Duodenal mucosa (tissue), 2 donors: ENCODE data around the gene FBXL12.
A peak's percentile ranks its signal among the peaks of the same experiment; 100 is the strongest.

Experiments used
- H3K27ac ChIP-seq: one replicate; pipeline ENCODE4 v1.7.0; 2013; ENCODE audit warnings: low read depth, low read length
- H3K27me3 ChIP-seq, 2 donors: one replicate each; pipeline ENCODE4 v1.7.0; 2013; ENCODE audit warnings: low read length in 2 of 2, control low read depth in 1 of 2; ENCODE audit not compliant: insufficient read depth in 2 of 2, control insufficient read depth in 1 of 2
- H3K36me3 ChIP-seq, 2 donors: one replicate each; pipeline ENCODE4 v1.7.0; 2013; ENCODE audit warnings: low read length in 2 of 2, control low read depth in 1 of 2; ENCODE audit not compliant: insufficient read depth in 2 of 2, control insufficient read depth in 1 of 2
- H3K4me1 ChIP-seq, 2 donors: one replicate each; pipeline ENCODE4 v1.7.0; 2013; ENCODE audit warnings: low read length in 2 of 2, control low read depth in 1 of 2; ENCODE audit not compliant: insufficient read depth in 2 of 2, control insufficient read depth in 1 of 2
- H3K4me3 ChIP-seq, 2 donors: one replicate each; pipeline ENCODE4 v1.7.0; 2013; ENCODE audit warnings: low read length in 2 of 2, low read depth in 1 of 2
- H3K9ac ChIP-seq, 2 donors: one replicate each; pipeline ENCODE4 v1.7.0; 2013; ENCODE audit warnings: low read length in 2 of 2, low read depth in 1 of 2
- H3K9me3 ChIP-seq, 2 donors: one replicate each; pipeline ENCODE4 v1.7.0; 2013; ENCODE audit warnings: low read length in 2 of 2, control low read depth in 1 of 2; ENCODE audit not compliant: control insufficient read depth in 1 of 2

The FBXL12 gene, protein sequence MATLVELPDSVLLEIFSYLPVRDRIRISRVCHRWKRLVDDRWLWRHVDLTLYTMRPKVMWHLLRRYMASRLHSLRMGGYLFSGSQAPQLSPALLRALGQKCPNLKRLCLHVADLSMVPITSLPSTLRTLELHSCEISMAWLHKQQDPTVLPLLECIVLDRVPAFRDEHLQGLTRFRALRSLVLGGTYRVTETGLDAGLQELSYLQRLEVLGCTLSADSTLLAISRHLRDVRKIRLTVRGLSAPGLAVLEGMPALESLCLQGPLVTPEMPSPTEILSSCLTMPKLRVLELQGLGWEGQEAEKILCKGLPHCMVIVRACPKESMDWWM

DNA sequence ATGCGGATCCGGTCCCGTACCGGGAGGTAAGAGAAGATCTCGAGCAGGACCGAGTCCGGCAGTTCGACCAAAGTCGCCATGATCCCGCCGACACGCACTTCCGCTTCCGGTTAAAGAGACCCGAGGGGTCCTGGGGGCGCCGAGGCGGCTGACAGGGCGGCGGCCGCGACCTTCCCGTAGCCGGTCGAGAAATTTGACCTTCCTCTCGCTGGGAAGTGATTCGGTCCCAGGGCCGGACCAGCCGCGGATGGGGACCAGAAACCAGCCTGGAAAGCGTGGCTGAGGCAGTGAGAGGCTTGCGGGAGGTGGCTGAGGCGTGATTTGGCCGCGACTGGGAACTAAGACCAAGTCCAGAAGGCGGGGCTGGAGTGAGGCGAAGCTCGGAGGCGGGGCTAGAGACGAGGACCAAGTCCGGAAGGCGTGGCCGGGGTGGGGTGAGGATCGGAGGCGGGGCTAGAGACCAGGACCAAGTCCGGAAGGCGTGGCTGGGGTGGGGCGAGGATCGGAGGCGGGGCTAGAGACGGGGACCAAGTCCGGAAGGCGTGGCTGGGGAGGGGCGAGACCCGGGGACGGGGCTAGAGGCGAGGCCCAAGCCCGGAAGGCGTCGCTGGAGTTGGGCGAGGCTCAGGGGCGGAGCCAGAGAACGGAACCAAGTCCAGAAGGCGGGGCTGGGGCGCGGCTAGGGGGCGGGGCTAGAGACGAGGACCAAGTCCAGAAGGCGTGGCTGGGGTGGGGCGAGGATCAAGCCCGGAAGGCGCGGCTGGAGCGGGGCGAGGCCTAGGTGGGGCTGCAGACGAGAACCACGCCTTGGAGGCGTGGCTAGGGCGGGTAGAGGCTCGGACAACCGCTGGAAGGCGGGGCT, at the start of gene FBXL12:
TSS of gene FBXL12 (minus strand) at position 346 of the 862 bp plus-strand sequence. CDS start at position 80, 266 bp downstream.
- peak within 1 kb of the TSS; percentile 74 to 90 for H3K4me3 ChIP-seq
- H3K9me3 ChIP-seq, result peaks cover 0 to 3% of the 10 kb centered on the region in 2 donors
- H3K27me3 ChIP-seq, result no peaks in the 10 kb centered on the region
- peak within 1 kb of the TSS; percentile 99 for H3K27ac ChIP-seq
- peaks cover 0 to 4% of the 10 kb centered on the region in 2 donors for H3K36me3 ChIP-seq
- peaks cover 17 to 20% of the 10 kb centered on the region in 2 donors for H3K4me1 ChIP-seq
- H3K9ac ChIP-seq, result peak within 1 kb of the TSS; percentile 88 to 94

DNA sequence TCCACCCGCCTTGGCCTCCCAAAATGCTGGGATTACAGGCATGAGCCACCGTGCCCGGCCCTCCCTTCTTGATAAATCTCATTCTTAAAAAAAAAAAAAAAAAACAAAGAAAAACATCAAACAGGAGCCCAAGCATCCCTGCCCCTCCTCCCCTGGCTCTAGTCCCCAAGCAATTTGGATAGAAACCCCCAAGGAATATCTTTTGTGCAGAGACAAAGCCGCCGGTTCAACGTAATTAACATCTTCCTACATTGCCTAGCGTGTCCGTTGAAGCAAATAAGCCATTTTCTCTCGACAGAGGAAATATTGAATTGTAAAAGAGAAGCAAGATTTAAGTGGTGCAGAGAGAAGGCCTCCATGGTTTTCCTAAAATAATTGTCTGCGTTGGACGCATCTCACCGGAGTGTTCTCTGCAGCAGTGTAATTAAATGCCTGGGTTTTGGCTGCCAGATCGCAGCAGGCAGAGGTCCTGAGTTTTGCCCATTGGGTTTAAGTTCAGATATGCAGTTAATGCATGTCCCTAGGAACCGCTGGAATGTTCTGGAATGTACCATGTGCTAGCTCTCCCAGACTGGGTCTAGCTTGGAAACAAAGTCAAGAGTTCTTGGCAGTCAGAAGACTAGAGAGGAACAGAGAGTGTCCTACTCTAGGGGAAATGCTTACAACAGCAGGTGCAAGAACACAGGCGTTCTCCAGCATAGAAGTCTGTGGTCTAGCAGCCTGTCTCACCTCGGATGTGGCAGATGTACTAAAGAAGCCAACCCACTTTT, 47.0 kb upstream of the FBXL12 start:
- H3K36me3 ChIP-seq, result no peaks in the 10 kb centered on the region
- no peak overlapping the region for H3K27ac ChIP-seq
- no peaks in the 10 kb centered on the region for H3K4me1 ChIP-seq
- no peaks in the 10 kb centered on the region for H3K9me3 ChIP-seq
- H3K9ac ChIP-seq, result no peak overlapping the region
- no peaks in the 10 kb centered on the region for H3K27me3 ChIP-seq
- H3K4me3 ChIP-seq, result no peak overlapping the region

DNA sequence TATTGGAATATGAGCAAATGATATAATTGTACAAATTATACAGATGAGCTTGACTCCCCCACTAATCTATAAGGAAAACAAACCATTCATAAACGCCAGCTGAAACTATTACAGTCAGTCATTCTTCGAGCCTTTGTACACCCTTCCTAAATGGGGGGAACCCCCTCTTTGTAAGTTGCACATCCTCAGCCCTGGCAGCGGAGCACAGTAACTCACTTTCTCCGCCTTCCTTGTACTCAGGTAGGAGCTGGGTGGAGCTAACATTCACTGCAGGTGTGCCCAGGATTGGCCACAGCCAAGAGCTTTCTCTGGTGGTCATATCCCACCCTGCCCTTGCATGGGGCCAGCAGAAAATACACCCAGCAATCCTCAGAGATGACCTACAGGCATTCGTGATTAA, 44.9 kb upstream of the FBXL12 start:
- H3K4me1 ChIP-seq, result no peaks in the 10 kb centered on the region
- H3K27me3 ChIP-seq, result no peaks in the 10 kb centered on the region
- H3K4me3 ChIP-seq, result no peak overlapping the region
- H3K9me3 ChIP-seq, result no peaks in the 10 kb centered on the region
- no peak overlapping the region for H3K9ac ChIP-seq
- H3K27ac ChIP-seq, result no peak overlapping the region
- no peaks in the 10 kb centered on the region for H3K36me3 ChIP-seq

DNA sequence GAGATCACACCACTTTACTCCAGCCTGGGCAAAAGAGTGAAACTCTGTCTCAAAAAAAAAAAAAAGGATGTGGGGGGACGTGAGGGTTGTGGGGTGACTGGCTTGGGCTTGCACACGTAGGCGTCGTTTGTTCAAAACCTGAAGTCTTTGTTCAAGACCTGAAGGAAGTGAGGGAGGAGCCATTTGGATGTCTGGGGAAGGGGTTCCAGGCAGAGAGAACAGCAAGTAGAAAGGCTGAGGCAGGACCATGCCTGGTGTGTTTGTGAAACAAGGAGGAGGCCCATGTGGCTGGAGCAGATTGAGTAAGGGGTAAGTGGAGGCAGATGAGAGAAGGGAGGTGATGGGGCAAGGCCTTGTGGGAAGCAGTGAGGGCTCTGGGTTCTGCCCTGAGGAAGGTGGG, 44.1 kb upstream of the FBXL12 start:
- Histone ChIP-seq H3K27ac (no peak overlapping the region), H3K36me3 (no peaks in the 10 kb centered on the region), H3K9me3 (no peaks in the 10 kb centered on the region), H3K4me1 (peaks cover 0 to under 1% of the 10 kb centered on the region in 2 donors), H3K27me3 (no peaks in the 10 kb centered on the region), H3K4me3 (no peak overlapping the region), H3K9ac (no peak overlapping the region)

DNA sequence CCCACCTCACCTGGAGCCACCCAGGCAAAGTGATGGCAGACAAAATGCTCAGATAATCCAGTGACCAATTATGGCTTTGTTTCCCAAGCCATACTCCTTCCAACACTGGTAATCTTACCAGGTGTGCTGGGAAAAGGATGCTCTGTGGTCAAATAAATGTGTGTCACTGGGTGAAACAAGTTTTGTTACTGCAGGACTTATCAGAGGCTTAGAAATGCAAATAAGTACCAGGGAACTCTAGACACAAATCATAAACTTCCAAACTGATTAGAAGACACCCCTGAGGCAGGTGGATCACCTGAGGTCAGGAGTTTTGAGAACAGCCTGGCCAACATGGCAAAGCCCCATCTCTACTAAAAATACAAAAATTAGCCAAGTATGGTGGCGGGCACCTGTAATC, 42.6 kb upstream of the FBXL12 start:
- Histone ChIP-seq H3K9me3 (no peaks in the 10 kb centered on the region), H3K4me3 (no peak overlapping the region), H3K36me3 (no peaks in the 10 kb centered on the region), H3K4me1 (peaks cover 5 to 9% of the 10 kb centered on the region in 2 donors), H3K27ac (no peak overlapping the region), H3K9ac (no peak overlapping the region), H3K27me3 (no peaks in the 10 kb centered on the region)

DNA sequence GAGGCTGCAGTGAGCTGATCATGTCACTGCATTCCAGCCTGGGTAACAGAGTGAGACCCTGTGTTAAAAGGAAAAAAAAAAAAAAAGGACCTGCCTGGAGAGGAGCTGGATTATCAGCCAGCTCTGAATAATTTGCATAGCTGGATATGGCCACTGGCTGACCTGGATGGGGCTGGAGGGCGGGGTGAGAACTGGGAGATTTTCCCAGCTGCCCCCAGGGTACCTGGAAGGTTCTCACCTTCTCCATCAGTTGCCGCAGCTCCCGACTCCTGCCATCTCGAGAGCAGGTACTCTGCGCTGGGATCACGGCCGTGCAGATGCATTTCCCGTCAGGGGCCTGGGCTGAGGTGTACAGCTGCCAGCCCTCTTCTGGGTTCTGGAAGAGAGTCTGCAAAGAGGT, 41.5 kb upstream of the FBXL12 start:
- Histone ChIP-seq H3K4me1 (peaks cover 5 to 9% of the 10 kb centered on the region in 2 donors), H3K4me3 (no peak overlapping the region), H3K9me3 (no peaks in the 10 kb centered on the region), H3K27ac (no peak overlapping the region), H3K36me3 (no peaks in the 10 kb centered on the region), H3K27me3 (no peaks in the 10 kb centered on the region), H3K9ac (no peak overlapping the region)

DNA sequence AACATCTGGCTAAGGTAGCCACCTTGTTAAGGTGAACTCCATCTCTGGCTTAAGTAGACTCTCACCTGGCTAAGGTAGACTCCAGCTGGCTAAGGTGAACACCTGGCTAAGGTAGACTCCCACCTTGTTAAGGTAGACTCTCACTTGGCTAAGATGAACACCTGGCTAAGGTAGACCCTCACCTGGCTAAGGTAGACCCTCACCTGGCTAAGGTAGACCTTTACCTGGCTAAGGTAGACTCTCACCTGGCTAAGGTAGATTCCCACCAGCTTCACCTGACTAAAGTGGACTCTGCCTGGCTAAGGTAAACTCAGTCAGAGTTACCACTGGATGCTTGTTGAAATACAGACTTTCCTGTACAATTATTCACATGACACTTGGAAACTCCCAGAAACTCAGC, 39.9 kb upstream of the FBXL12 start:
- Histone ChIP-seq H3K27me3 (no peaks in the 10 kb centered on the region), H3K9ac (no peak overlapping the region), H3K36me3 (no peaks in the 10 kb centered on the region), H3K4me1 (peaks cover 5 to 9% of the 10 kb centered on the region in 2 donors), H3K9me3 (no peaks in the 10 kb centered on the region), H3K4me3 (no peak overlapping the region), H3K27ac (no peak overlapping the region)

DNA sequence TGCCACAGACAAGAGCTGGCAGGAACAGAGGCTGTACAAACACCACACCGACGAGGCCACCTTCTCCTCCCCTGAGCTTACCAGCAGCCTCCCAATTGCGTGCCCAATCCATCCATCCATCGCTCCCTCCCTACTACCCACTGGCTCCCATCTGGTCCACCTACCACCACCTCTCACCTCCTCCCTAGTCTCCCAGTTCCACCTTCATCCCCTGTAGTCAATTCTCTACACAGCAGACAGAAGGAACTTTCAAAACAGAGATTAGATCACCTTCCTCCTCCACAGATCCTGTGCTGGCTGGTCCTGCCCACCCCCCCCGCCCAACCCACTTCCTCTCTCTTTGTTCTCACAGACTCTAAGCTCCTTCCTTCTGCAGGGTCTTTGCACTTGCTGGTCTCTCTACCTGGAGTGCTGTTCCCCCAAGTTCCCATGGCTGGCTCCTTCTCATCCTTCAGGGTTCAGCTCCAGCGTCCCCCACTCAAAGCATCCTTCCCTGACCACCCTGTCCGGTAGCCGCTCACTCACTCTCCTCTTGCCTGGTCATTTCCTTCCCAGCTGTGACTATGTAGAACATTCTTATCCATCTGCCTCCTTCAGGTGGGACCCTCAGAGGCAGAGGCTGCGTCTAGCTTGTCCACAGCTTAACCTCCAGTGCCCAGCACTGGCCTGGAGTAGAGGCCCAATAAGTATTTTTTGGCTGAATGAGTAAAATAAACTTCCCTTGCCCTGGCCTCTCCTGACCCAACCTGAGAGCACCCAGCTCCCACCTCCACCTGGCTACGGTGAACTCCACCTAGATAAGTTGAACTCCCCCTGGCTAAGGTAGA, 39.3 kb upstream of the FBXL12 start:
- no peaks in the 10 kb centered on the region for H3K36me3 ChIP-seq
- H3K4me1 ChIP-seq, result peaks cover 5 to 9% of the 10 kb centered on the region in 2 donors
- H3K27me3 ChIP-seq, result no peaks in the 10 kb centered on the region
- no peak overlapping the region for H3K9ac ChIP-seq
- no peak overlapping the region for H3K27ac ChIP-seq
- H3K4me3 ChIP-seq, result peak overlapping the region; percentile 36 to 40
- no peaks in the 10 kb centered on the region for H3K9me3 ChIP-seq

DNA sequence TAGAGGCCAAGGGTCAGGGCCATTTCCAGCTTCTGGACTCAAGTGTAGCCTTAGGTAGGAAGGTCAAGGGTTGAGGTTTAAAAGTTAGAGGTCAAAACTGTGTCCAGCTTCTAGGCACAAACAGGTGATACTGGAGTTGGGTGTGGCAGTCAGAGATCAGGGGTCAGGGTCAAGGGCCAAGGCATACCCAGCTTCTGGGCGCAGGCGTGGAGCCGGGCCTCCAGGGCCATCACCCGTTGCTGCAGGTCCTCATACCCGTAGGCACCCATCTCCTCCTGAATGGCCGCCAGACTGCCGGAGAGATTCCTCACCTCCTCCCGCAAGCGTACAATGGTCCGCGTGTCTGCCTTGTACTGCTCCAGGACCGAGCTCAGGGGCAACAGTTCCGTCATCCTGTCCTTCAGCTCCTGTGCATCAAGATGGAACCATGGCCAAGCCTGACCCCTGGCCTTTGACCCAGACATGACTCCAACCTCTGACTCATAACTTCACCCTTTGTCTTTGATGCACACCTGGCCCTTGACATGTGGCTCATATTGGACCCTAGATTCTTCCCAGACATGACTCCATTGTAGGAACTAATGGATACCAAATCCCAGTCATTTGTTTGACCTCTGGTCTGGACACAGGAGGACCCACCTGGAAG, 38.3 kb upstream of the FBXL12 start:
- Histone ChIP-seq H3K9me3 (no peaks in the 10 kb centered on the region), H3K4me3 (peak overlapping the region; percentile 36 to 40), H3K27me3 (no peaks in the 10 kb centered on the region), H3K9ac (no peak overlapping the region), H3K4me1 (peaks cover 5 to 9% of the 10 kb centered on the region in 2 donors), H3K36me3 (no peaks in the 10 kb centered on the region), H3K27ac (no peak overlapping the region)
